K562 (cell line): ENCODE measurements around the gene ITPA. TPM values are rescaled to one million over a fixed set of nuclear protein-coding genes. Genes with fewer than 3 reads are reported as not detected.

ENCODE experiments used
- ATAC-seq: fragments of 200-7000 bp; cut with Tn5 transposase; 3 replicates; pipeline ENCODE4 v1.9.1; 2020; ENCODE audit warnings: moderate library complexity
- BruUV-seq: library from RNA; stranded (reverse); fragments of 400-500 nt; replicated peaks from 2 replicates; lab custom pipeline; 2021; lab: Mats Ljungman, UMichigan
- CTCF ChIA-PET: fragments of 300-600 bp; formaldehyde crosslinking; extraction: SDS; loops from one replicate; lab custom pipeline; 2021; ENCODE audit warnings: low intra/inter-chr PET ratio; lab: Yijun Ruan, JAX
- POLR2A ChIA-PET: fragments of 300-600, 350-650 bp; sonication (Branson Sonifier 250); formaldehyde crosslinking; extraction: SDS; loops from one replicate; lab custom pipeline; 2021; ENCODE audit warnings: antibody characterized with exemption, inconsistent platforms; lab: Yijun Ruan, JAX
- DNase-seq, 4 experiments: peaks; one replicate each; pipeline versions ENCODE4 v3.0.0 to v3.0.0-alpha.2; 2011 to 2018; ENCODE audit warnings: low spot score in 3 of 4, mixed read lengths in 3 of 4; ENCODE audit errors: extremely low read depth in 1 of 4
- FAIRE-seq: peaks from 2 replicates; lab custom pipeline; 2011; peaks lifted over from hg19 to GRCh38; lab: Jason Lieb, UNC
- H2AFZ ChIP-seq: 2 replicates; pipeline ENCODE4 v1.6.0; 2011; ENCODE audit warnings: low read depth, low read length, control low read depth, inconsistent platforms
- H3K27ac ChIP-seq: fragments of 200-600 bp; 3 replicates; pipeline ENCODE4 v1.8.0; 2011; ENCODE audit warnings: low read depth, mild to moderate bottlenecking, control low read depth, inconsistent platforms, low read length, moderate library complexity, mixed read lengths; ENCODE audit errors: extremely low read depth
- H3K27me3 ChIP-seq, 2 experiments: fragments of 300-600 bp in 1 of 2; 2 replicates in 1 of 2; 3 replicates in 1 of 2; pipeline versions ENCODE4 v1.6.0 to v1.8.0; 2011; ENCODE audit warnings: inconsistent platforms in 2 of 2, low read length in 2 of 2, mild to moderate bottlenecking in 1 of 2, mixed read lengths in 1 of 2, moderate library complexity in 1 of 2; ENCODE audit not compliant: control insufficient read depth in 2 of 2, insufficient read depth in 2 of 2
- H3K36me3 ChIP-seq: fragments of 300-600 bp; 3 replicates; pipeline ENCODE4 v1.8.0; 2011; ENCODE audit warnings: mild to moderate bottlenecking, low read length, inconsistent platforms; ENCODE audit not compliant: control insufficient read depth, insufficient read depth
- H3K4me1 ChIP-seq, 2 experiments: fragments of 200-600 bp in 1 of 2; replicated peaks in 1 of 2; 2 replicates in 1 of 2; 3 replicates in 1 of 2; pipeline versions ENCODE4 v1.5.1 to v1.8.0; 2011; ENCODE audit warnings: inconsistent platforms in 2 of 2, low read length in 2 of 2, mild to moderate bottlenecking in 1 of 2, mixed read lengths in 1 of 2, moderate library complexity in 1 of 2; ENCODE audit not compliant: control insufficient read depth in 2 of 2, insufficient read depth in 2 of 2
- H3K4me2 ChIP-seq: 2 replicates; pipeline ENCODE4 v1.6.1; 2011; ENCODE audit warnings: low read length, control low read depth, inconsistent platforms, mixed read lengths; ENCODE audit not compliant: insufficient read depth
- H3K4me3 ChIP-seq: fragments of 200-600 bp; sonication (generic), shearing (Covaris generic); 2 replicates; pipeline ENCODE4 v1.5.1; 2016; ENCODE audit warnings: control low read depth, inconsistent platforms
- H3K79me2 ChIP-seq: fragments of 200-600 bp; 3 replicates; pipeline ENCODE4 v1.8.0; 2011; ENCODE audit warnings: low read length, inconsistent platforms; ENCODE audit not compliant: control insufficient read depth, insufficient read depth
- H3K9ac ChIP-seq, 2 experiments: 2 replicates each; pipeline versions ENCODE4 v1.6.0 to v1.6.1; 2011; ENCODE audit warnings: low read depth in 2 of 2, low read length in 2 of 2, control low read depth in 1 of 2, inconsistent platforms in 1 of 2, mild to moderate bottlenecking in 1 of 2, mixed read lengths in 1 of 2; ENCODE audit not compliant: insufficient read depth in 1 of 2
- H3K9me1 ChIP-seq: one replicate; pipeline ENCODE4 v1.6.0; 2011; ENCODE audit warnings: inconsistent platforms, mild to moderate bottlenecking, low read length, moderate library complexity; ENCODE audit not compliant: control insufficient read depth, insufficient read depth
- H3K9me3 ChIP-seq: replicated peaks from 2 replicates; pipeline ENCODE4 v1.5.1; 2011; ENCODE audit warnings: low read depth, low read length, inconsistent platforms; ENCODE audit not compliant: control insufficient read depth, insufficient read depth
- H4K20me1 ChIP-seq: replicated peaks from 2 replicates; pipeline ENCODE4 v1.6.1; 2011; ENCODE audit warnings: low read length, inconsistent platforms, mixed read lengths; ENCODE audit not compliant: control insufficient read depth, insufficient read depth
- DDX20 ChIP-seq: fragments of 450-650 bp; IDR thresholded peaks from 2 replicates; pipeline ENCODE4 v1.6.1; 2016; ENCODE audit warnings: missing genetic modification characterization, low read depth, mild to moderate bottlenecking, missing compliant biosample characterization, moderate library complexity
- ERF ChIP-seq: fragments of 450-650 bp; formaldehyde crosslinking; IDR thresholded peaks from 2 replicates; pipeline ENCODE4 v1.4.0; 2020; ENCODE audit warnings: mild to moderate bottlenecking, mixed read lengths
- NR2C2 ChIP-seq, 2 experiments: fragments of 200-800 bp in 1 of 2; sonication (Bioruptor generic) in 1 of 2; sonication (generic) in 1 of 2; formaldehyde crosslinking in 1 of 2; IDR thresholded peaks; 2 replicates each; pipeline versions ENCODE4 v1.6.1 to v1.8.0; 2016 to 2022; ENCODE audit warnings: mild to moderate bottlenecking in 1 of 2, missing compliant biosample characterization in 1 of 2, missing genetic modification characterization in 1 of 2, missing genetic modification reagents in 1 of 2
- POLR2G ChIP-seq: fragments of 200-400 bp; formaldehyde crosslinking; IDR thresholded peaks from 2 replicates; pipeline ENCODE4 v1.6.1; 2017; ENCODE audit warnings: low read depth, mild to moderate bottlenecking, antibody characterized with exemption, low read length, moderate library complexity
- ZKSCAN3 ChIP-seq: fragments of 250-450 bp; sonication (Bioruptor Pico); IDR thresholded peaks from 2 replicates; pipeline ENCODE4 v1.4.0; 2020
- WGBS: fragments of 100-300 bp; shearing (Covaris generic); methylation state at CpG from one replicate; pipeline ENCODE4 v1.1.6; 2016; ENCODE audit warnings: low coverage, mixed read lengths; ENCODE audit not compliant: insufficient coverage; ENCODE audit errors: missing lambda C conversion rate; 5-methylcytosine and 5-hydroxymethylcytosine counted together
- in situ Hi-C: fragments of 300-500 bp; cut with MboI; formaldehyde crosslinking; loops from 4 replicates; pipeline ENCODE4 v1.15.0; 2018; ENCODE audit warnings: inconsistent platforms, mixed read lengths
- intact Hi-C: fragments of 100-400 bp; cut with micrococcal nuclease; formaldehyde crosslinking; loops from 2 replicates; pipeline ENCODE4 v1.14.2; 2022
- polyA plus RNA-seq, 8 experiments: library from polyadenylated mRNA; depleted of rRNA in 4 of 8; stranded (reverse) in 5 of 8; unstranded in 3 of 8; fragments of >200 nt; fragmentation: Nextera tagmentation in 2 of 8; fragmentation: Illumina TruSeq in 1 of 8; extraction: Ambion mirVana in 2 of 8; extraction: Trizol in 1 of 8; gene quantifications; 2 replicates each; pipeline versions ENCODE4 v1.2.1 to v1.2.3, GENCODE V29; 2011 to 2014; ENCODE audit warnings: inconsistent platforms in 1 of 8, missing spikeins in 1 of 8
- total RNA-seq, 7 experiments: library from RNA; depleted of rRNA in 6 of 7; stranded (reverse); fragments of >200 nt in 6 of 7; fragmentation: Illumina TruSeq in 2 of 7; extraction: Trizol in 2 of 7; gene quantifications; 2 replicates each; pipeline versions ENCODE4 v1.2.1 to v1.2.3, GENCODE V29; 2011 to 2021; ENCODE audit warnings: low replicate concordance in 1 of 7
- TF ChIP-seq, protein P1 (sequence below): sonication (generic); formaldehyde crosslinking; IDR thresholded peaks from 2 replicates; pipeline ENCODE4 v1.8.1; 2023; ENCODE audit warnings: mild to moderate bottlenecking, missing genetic modification reagents
- TF ChIP-seq, protein P2 (sequence below), 2 experiments: fragments of 450-650 bp; IDR thresholded peaks; 2 replicates each; pipeline ENCODE4 v1.6.1; 2016; ENCODE audit warnings: mild to moderate bottlenecking in 2 of 2, borderline replicate concordance in 1 of 2, low read depth in 1 of 2, moderate library complexity in 1 of 2
- TF ChIP-seq, protein P3 (sequence below): sonication (generic); formaldehyde crosslinking; IDR thresholded peaks from 2 replicates; pipeline ENCODE4 v1.8.0; 2023; ENCODE audit warnings: mild to moderate bottlenecking, missing genetic modification reagents

ITPA gene
- total and polyA plus RNA-seq, 9 of the 15 experiments (the other 6 are each of a cell fraction or from before 2014, with no cell fraction given): 5.0 to 79.7 (median 36.7) TPM

DNA sequence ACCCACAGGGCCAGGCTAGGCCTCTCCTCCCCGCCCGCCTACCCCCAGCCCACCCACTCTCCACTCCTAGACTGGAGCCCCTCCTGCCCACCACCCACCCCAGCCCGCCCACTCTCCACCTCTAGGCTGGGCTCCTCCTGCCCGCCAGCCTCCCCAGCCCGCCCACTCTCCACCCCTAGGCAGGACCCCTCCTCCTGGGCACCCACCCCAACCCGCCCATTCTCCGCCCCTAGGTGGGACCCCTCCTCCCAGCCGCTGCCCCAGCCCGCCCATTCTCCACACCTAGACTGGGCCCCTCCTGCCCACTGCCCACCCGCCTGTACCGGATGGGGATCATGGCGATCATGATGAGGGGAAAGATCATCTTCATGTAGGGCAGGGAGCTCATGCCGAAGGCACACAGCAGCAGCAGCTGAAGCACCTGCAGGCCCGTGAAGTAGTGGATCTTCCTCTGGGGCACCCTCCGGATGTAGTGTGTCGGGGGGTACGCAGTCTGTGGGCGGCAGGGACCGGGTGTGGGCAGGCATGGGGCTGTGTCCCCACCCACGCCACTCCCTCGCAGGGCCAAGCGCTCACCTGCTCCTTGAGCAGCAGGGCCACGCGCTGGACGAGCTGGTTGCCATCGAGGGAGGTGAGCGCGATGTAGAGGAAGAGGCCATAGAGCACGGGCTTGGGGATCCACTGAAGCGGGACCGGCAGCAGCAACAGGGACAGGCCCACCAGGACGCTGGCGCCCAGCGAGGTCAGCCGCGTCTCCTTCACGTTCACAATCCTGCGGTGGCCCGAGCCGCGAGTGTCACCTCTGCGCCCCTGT is 18.8 kb downstream of the ITPA start:
- intact Hi-C loops: no loop called here
- TF ChIP-seq, protein P1, sequence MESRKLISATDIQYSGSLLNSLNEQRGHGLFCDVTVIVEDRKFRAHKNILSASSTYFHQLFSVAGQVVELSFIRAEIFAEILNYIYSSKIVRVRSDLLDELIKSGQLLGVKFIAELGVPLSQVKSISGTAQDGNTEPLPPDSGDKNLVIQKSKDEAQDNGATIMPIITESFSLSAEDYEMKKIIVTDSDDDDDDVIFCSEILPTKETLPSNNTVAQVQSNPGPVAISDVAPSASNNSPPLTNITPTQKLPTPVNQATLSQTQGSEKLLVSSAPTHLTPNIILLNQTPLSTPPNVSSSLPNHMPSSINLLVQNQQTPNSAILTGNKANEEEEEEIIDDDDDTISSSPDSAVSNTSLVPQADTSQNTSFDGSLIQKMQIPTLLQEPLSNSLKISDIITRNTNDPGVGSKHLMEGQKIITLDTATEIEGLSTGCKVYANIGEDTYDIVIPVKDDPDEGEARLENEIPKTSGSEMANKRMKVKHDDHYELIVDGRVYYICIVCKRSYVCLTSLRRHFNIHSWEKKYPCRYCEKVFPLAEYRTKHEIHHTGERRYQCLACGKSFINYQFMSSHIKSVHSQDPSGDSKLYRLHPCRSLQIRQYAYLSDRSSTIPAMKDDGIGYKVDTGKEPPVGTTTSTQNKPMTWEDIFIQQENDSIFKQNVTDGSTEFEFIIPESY: peak; percentile 90
- TF ChIP-seq, protein P2, sequence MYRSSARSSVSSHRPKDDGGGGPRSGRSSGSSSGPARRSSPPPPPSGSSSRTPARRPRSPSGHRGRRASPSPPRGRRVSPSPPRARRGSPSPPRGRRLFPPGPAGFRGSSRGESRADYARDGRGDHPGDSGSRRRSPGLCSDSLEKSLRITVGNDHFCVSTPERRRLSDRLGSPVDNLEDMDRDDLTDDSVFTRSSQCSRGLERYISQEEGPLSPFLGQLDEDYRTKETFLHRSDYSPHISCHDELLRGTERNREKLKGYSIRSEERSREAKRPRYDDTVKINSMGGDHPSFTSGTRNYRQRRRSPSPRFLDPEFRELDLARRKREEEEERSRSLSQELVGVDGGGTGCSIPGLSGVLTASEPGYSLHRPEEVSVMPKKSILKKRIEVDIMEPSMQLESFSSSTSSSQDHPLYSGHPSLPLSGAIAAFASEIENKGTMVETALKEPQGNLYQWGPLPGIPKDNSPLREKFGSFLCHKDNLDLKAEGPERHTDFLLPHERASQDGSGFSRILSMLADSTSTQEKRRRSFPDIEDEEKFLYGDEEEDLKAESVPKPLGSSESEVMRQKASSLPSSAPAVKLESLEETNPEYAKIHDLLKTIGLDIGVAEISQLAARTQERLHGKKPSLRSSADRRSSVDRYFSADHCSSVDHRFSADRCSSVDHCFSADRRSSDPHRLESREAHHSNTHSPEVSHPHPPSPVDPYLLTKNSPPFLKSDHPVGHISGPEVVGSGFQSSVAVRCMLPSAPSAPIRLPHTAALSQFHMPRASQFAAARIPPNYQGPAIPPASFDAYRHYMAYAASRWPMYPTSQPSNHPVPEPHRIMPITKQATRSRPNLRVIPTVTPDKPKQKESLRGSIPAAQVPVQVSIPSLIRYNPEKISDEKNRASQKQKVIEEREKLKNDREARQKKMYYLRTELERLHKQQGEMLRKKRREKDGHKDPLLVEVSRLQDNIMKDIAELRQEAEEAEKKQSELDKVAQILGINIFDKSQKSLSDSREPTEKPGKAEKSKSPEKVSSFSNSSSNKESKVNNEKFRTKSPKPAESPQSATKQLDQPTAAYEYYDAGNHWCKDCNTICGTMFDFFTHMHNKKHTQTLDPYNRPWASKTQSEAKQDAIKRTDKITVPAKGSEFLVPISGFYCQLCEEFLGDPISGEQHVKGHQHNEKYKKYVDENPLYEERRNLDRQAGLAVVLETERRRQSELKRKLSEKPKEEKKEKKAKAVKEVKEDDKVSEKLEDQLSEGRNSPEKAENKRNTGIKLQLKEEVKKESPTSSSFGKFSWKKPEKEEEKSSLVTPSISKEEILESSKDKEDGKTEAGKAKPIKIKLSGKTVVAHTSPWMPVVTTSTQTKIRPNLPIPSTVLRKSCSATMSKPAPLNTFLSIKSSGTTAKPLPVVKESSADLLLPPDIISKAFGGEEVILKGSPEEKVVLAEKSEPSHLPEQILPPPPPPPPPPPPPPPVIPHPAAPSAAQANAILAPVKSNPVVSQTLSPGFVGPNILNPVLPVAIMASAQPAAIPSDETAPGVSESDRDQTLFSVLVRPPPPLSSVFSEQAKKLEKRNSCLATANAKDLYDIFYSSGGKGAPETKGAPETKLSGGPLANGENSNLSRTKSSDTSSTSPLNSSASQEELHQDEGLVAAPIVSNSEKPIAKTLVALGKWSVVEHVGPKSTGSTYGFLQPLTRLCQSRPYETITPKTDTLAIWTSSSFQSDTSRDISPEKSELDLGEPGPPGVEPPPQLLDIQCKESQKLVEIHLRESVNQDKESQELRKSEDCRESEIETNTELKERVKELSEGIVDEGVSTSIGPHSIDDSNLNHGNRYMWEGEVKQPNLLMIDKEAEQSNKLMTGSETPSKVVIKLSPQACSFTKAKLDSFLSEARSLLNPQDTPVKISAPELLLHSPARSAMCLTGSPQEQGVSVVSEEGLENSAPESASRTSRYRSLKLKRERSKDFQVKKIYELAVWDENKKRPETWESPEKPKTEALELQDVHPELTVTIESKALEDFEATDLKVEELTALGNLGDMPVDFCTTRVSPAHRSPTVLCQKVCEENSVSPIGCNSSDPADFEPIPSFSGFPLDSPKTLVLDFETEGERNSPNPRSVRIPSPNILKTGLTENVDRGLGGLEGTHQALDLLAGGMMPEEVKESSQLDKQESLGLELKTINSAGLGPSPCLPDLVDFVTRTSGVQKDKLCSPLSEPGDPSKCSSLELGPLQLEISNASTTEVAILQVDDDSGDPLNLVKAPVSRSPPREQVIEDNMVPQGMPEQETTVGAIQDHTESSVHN (IDR thresholded peaks at IDR 0.05; ENCODE audit: borderline replicate concordance in 1 of 2, low read depth in 1 of 2): no peak
- peak; percentile 26; the same call in 1 of the 2 replicates for TF ChIP-seq POLR2G
- TF ChIP-seq NR2C2 (CRISPR knock-in tag; IDR thresholded peaks at IDR 0.05): peak; percentile 49; the same call in 1 of the 2 replicates
- no peak for TF ChIP-seq NR2C2 (tag; IDR thresholded peaks at IDR 0.05)
- no peak for TF ChIP-seq DDX20
- TF ChIP-seq, protein P3, sequence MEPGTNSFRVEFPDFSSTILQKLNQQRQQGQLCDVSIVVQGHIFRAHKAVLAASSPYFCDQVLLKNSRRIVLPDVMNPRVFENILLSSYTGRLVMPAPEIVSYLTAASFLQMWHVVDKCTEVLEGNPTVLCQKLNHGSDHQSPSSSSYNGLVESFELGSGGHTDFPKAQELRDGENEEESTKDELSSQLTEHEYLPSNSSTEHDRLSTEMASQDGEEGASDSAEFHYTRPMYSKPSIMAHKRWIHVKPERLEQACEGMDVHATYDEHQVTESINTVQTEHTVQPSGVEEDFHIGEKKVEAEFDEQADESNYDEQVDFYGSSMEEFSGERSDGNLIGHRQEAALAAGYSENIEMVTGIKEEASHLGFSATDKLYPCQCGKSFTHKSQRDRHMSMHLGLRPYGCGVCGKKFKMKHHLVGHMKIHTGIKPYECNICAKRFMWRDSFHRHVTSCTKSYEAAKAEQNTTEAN (CRISPR knock-in tag): no peak
- no peak for TF ChIP-seq ZKSCAN3 (CRISPR knock-in tag)
- no peak for TF ChIP-seq ERF (CRISPR knock-in tag)

More for the DNA sequence above, 18.8 kb downstream of the ITPA start:
- no peak for DNase-seq
- H3K27me3 ChIP-seq: no peaks in the 10 kb centered on the region
- no peaks in the 10 kb centered on the region for H4K20me1 ChIP-seq
- in situ Hi-C loops: no loop called here
- ATAC-seq: no peak
- H3K79me2 ChIP-seq: no peaks in the 10 kb centered on the region
- BruUV-seq: no TSS peak
- no peak overlapping the region for H3K9ac ChIP-seq
- no peak overlapping the region for H2AFZ ChIP-seq
- POLR2A ChIA-PET: interaction anchor here (0.6 kb wide), 1 partner anchor 202 kb away, joined by 5 read pairs; no protein-coding TSS in a partner anchor
- H3K27ac ChIP-seq: no peak overlapping the region
- no peak overlapping the region for H3K4me2 ChIP-seq
- no peak overlapping the region for H3K4me3 ChIP-seq
- H3K9me1 ChIP-seq: no peaks in the 10 kb centered on the region
- peaks cover 7% of the 10 kb centered on the region; the same call in 1 of the 3 replicates for H3K36me3 ChIP-seq
- no peaks in the 10 kb centered on the region for H3K9me3 ChIP-seq
- WGBS: 59% methylated on average over 19 of the region's 42 CpGs
- H3K4me1 ChIP-seq: peaks cover 0 to 28% of the 10 kb centered on the region in 2 experiments; a peak in 2 of 5 replicates
- no peak for FAIRE-seq
- CTCF ChIA-PET: no interaction called here
